ENCODE measurements around the gene RBMS1. TPM values are rescaled to one million over a fixed set of nuclear protein-coding genes. Genes with fewer than 3 reads are reported as not detected.

Gene RBMS1
- total RNA-seq, 1 donor from 2014 or later = 51.1 TPM

DNA sequence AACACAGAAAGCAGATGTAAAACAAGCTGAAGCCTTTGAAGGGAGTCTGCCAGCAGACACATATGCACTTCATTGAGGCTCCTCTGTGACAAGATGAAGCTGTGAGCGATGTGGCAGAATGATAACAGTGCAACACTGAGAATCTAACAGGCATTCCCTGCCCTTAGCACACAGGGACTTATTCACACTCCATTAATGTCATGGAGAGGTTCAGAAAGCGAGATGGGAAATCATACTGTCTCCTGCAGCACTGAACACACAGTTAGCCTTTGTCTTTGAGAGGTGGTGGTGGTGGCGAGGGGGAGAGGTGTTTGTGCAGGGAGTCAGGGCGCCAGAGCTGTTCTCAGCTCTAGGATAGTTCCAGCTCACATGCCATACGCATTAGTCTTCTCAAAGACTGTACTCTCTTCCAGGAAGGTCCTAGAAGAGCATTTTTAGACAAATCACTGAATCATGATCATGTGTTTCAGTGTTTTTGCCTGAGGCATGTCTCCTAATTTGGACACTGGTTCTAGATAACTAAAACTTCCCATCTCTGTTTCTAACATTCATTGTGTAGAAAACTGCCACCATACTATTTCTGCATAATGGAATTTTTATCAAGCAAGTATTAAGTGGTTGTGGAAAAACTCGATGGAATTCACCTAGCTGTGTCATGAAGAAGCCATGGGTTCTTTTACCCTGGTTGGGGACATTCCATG is 200.1 kb downstream of the RBMS1 start:
- DNase-seq (ENCODE audit: low spot score in 2 of 2) = no peak
- Histone ChIP-seq H3K4me3 (no peak overlapping the region), H3K27ac (peak overlapping the region; percentile 33 to 50), H3K4me1 (peaks cover 0 to 5% of the 10 kb centered on the region in 2 donors), H3K9me3 (no peaks in the 10 kb centered on the region), H3K36me3 (peaks cover 4 to 19% of the 10 kb centered on the region in 2 donors), H3K27me3 (no peaks in the 10 kb centered on the region)
- TF ChIP-seq, protein P1, sequence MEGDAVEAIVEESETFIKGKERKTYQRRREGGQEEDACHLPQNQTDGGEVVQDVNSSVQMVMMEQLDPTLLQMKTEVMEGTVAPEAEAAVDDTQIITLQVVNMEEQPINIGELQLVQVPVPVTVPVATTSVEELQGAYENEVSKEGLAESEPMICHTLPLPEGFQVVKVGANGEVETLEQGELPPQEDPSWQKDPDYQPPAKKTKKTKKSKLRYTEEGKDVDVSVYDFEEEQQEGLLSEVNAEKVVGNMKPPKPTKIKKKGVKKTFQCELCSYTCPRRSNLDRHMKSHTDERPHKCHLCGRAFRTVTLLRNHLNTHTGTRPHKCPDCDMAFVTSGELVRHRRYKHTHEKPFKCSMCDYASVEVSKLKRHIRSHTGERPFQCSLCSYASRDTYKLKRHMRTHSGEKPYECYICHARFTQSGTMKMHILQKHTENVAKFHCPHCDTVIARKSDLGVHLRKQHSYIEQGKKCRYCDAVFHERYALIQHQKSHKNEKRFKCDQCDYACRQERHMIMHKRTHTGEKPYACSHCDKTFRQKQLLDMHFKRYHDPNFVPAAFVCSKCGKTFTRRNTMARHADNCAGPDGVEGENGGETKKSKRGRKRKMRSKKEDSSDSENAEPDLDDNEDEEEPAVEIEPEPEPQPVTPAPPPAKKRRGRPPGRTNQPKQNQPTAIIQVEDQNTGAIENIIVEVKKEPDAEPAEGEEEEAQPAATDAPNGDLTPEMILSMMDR (IDR thresholded peaks at IDR 0.05) = no peak
- intact Hi-C loops (cut with DNase I) = no loop called here

- Histone ChIP-seq H3K27ac (no peak overlapping the region), H3K4me3 (no peak overlapping the region), H3K9me3 (no peaks in the 10 kb centered on the region), H3K27me3 (no peaks in the 10 kb centered on the region), H3K4me1 (peaks cover 3 to 15% of the 10 kb centered on the region in 2 donors), H3K36me3 (peaks cover 4 to 6% of the 10 kb centered on the region in 2 donors)
- DNase-seq (ENCODE audit: low spot score in 2 of 2) = no peak
- TF ChIP-seq, protein P1 (IDR thresholded peaks at IDR 0.05) = no peak
- intact Hi-C loops (cut with DNase I) = no loop called here
Measured at GRCh38 chr2:160292225-160292624, 201.4 kb downstream of the RBMS1 start.

DNA sequence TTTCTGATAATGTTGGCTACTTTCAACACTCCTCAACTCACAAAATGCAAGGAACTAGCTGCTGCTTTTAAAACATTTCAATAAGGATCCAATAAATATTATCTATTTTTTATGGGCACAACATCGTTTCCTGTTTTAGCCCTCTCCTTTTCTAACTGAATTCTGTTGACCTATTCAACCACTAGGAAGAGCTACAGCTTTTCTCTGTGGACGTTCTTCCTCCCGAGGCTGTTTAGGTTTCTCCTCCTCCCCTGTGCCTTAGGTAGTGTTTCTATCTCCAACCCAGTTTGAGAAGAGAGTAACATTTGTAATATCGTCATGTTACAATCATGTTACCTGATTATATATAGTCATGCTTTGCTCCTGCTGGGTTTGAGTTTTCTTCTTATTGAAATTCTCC is 202.2 kb downstream of the RBMS1 start:
- no peak for DNase-seq (ENCODE audit: low spot score in 2 of 2)
- Histone ChIP-seq H3K9me3 (no peaks in the 10 kb centered on the region), H3K27ac (no peak overlapping the region), H3K4me3 (no peak overlapping the region), H3K4me1 (peaks cover 3 to 15% of the 10 kb centered on the region in 2 donors), H3K36me3 (peaks cover 5 to 13% of the 10 kb centered on the region in 2 donors), H3K27me3 (no peaks in the 10 kb centered on the region)
- intact Hi-C loops (cut with DNase I) = no loop called here
- TF ChIP-seq, protein P1 (IDR thresholded peaks at IDR 0.05) = no peak

DNA sequence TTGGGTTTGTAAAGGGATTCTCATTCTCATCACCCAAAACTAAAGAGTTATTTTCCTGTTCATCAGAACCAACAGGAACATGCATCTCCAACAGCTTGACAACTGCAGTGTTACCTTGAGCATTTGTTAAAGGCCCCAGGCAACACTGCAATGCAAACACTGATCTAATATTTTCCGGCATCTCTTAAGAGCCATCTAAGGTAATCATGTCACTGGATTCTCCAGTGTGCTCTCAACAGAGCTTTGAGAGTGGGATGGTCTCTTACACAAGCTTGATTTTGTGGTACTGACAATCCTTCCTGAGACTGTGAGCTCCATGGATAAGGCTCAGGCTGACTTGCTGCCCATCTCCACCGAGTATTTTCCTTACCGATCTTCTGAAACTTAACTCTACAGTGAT is 203.0 kb downstream of the RBMS1 start:
- DNase-seq (ENCODE audit: low spot score in 2 of 2) = no peak
- H3K27ac ChIP-seq = no peak overlapping the region
- intact Hi-C loops (cut with DNase I) = no loop called here
- TF ChIP-seq, protein P1 (IDR thresholded peaks at IDR 0.05) = no peak
- H3K36me3 ChIP-seq = peaks cover 10 to 12% of the 10 kb centered on the region in 2 donors
- no peaks in the 10 kb centered on the region for H3K27me3 ChIP-seq
- H3K4me3 ChIP-seq = no peak overlapping the region
- H3K4me1 ChIP-seq = peaks cover 3 to 15% of the 10 kb centered on the region in 2 donors
- no peaks in the 10 kb centered on the region for H3K9me3 ChIP-seq

DNA sequence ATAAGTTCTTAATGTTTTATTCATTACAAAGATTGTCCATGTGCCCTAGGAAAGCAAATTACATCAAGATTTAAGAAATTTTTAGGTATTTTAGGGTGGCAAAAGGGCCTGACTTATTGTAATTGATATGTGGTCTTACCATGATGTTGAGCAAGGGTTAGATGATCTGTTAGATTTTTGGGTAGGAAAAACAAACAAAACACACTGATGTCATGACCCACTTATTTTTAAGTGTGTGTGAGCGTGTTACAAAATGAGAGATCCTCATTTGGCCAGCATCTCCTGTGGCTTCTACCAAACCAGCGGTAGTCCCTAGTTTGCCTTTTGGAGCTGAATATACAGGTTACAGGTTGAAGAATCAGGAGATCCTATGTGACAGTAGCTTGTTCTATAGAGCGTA is 203.8 kb downstream of the RBMS1 start:
- Histone ChIP-seq H3K4me1 (peaks cover 3 to 10% of the 10 kb centered on the region in 2 donors), H3K9me3 (no peaks in the 10 kb centered on the region), H3K27ac (peak overlapping the region in 1 of 2 donors; percentile 39), H3K27me3 (no peaks in the 10 kb centered on the region), H3K36me3 (peaks cover 14 to 16% of the 10 kb centered on the region in 2 donors), H3K4me3 (no peak overlapping the region)
- no peak for DNase-seq (ENCODE audit: low spot score in 2 of 2)
- TF ChIP-seq, protein P1 (IDR thresholded peaks at IDR 0.05) = no peak
- intact Hi-C loops (cut with DNase I) = no loop called here
